Kidney glomerular epithelial cell (primary cell): Measurements from ENCODE around the gene CEP152.

Experiments
- DNase-seq: peaks from one replicate; lab custom pipeline; 2025; lab: John Stamatoyannopoulos, UW

CEP152 gene

GRCh38 chr15:48765022-48765421 is 45.8 kb downstream of the CEP152 start:
- DNase-seq = no peak

DNA sequence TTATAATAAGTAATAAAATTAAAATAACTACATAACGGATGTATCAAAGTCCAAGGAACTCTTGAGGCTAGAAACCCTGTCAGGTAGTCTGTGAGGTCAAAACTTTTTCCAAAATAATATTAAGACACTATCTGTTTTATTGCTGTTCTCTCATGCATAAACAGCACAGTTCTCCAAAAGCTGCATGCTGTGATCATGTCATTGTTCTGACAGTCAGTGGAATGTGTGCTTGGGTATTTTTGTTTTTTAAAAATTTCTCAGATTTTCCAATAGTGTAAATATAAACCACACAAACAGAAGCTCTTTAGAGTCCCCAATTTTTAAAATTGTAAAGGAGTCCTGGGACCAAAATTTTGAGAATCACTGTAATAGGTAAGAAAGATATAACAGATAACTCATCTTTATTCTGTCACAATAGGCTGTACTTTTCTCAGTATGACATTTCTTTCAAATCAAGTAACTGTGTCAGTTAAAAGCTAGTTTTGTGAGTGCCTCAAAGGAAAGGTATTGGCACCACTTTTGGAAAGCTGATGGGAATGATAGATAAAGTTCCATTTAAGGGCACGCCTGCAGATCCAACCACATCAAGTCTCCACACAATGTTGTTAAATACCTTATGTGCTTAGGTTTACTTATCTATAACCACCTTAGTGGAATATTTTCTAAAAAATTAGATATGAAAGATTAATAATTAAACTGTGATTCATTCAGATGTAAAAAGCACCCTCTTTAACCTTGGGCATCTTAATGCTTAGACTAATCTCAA is 49.3 kb downstream of the CEP152 start:
- no peak for DNase-seq

GRCh38 chr15:48759921-48760320 is 50.9 kb downstream of the CEP152 start:
- DNase-seq = no peak

DNA sequence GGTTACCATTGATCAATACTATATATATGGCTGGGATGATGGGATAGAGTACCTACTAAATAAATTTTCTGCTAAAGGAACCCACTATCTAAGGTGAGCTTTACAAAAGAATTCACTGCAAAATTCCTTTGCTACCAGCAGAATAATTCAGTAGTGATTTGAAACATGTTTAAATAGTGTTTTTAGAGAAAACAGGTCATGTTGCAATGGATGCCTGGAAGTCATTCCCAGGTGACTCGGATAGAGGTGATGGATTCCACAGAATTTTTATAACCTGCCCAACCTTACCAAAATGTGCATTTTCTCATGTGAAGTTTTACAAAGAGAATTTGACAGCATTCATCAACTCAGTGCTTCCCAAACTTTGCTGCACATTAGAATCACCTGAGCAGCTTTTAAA is 53.2 kb downstream of the CEP152 start:
- no peak for DNase-seq

DNA sequence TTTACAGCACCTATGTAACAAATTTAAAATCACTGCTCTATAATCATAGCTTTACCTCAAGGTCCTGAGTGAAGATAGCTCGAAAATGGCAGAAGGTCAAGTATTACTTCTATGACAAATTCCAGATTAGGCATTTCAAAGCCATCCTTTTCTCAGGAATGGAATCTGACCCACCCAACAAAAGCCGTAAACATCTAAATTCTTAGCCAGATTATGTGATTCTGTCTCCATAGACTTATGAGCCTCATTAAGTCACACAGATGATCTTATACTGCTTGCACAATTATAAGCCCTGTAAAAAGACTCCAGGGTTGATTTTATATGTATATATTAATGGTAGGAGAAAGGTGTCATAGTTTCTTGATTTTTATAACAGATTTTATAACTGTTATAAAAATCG is 56.9 kb downstream of the CEP152 start:
- no peak for DNase-seq

- DNase-seq = no peak
These were observed 59.3 kb downstream of the CEP152 start for GRCh38 chr15:48751595-48751994.

DNA sequence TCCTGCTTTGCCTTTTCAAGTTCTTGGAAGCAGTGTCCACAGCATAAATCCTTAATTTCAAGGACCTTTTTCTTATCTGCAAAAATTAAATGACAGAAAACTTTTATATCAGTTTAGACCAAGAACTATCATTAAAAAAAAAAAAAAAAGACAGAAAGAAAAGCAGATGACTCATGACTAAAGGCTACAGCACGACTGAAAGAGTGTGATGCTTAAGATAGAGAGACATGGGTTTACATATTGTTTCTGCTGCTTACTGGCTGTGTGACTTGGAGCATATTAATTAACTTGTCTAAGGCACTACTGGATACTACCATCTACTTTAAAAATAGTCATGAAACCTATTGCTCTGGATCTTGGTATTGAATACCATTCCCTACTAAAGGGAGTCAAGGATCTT is 62.3 kb downstream of the CEP152 start:
- DNase-seq = no peak

GRCh38 chr15:48733615-48734014 is 77.3 kb downstream of the CEP152 start:
- DNase-seq = no peak

GRCh38 chr15:48730506-48730905 is 80.4 kb downstream of the CEP152 start:
- no peak for DNase-seq

DNA sequence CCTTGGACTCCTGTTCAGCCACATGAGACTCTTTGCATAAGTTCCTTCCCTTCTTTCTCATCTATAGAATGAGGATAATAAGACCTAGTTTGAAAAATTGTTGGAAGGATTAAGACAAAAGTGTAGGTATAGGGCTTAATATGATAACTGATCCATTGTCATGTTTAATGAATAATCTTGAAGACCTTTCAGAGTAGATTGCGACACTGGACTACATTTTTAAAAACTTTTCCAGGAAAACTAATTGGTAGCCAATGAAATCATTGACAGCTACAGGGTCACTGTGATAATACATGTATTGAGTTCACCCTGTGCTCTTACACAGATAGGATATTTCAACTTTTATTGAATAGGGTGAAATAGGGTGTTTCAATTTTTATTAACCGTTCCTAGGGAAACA is 86.9 kb downstream of the CEP152 start:
- no peak for DNase-seq

DNA sequence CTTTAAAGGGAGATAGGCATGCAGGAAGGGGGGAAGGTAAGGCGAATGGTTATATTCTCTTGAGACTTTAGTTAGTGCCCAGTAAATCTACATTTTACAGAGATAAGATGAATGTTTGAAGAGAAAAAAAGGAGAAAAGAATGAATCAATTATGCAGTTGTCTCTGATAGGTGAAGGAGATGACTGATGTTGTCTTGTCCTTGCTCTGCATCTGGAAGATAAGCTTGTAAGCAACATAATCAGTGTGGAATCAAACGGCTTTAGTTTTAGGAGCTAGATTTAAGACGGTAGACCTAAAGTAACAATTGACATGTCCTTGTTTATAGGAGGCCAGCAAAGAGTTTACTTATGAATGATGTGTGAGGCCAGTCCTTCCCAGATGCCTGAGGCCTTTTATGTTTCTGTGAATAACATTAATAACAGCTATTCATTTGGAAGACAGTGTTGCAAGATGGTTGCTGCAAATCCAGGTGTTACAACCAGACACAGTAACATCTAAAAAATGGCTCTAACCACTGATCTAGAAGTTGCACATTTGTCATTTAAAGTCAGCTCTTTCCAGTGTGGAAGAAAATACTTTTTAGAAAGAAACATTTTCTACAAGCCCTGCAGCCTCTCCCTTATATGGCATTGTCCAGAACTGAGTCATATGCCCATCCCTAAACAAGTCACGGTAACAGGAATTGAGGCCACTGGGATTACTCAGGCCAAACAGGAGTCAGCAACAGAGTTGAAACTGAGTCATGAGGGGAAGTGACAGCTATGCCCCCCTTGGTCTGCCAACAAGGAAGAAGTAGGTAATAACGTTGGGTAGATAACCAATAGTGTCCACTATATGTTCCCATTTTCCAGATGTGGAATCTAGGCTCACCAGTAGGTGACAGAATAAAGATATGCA is 87.9 kb downstream of the CEP152 start:
- peak; percentile 60 for DNase-seq

- no peak for DNase-seq
These were observed 89.6 kb downstream of the CEP152 start for GRCh38 chr15:48721061-48721810.

- no peak for DNase-seq
These were observed 90.2 kb downstream of the CEP152 start for GRCh38 chr15:48720646-48721045.

DNA sequence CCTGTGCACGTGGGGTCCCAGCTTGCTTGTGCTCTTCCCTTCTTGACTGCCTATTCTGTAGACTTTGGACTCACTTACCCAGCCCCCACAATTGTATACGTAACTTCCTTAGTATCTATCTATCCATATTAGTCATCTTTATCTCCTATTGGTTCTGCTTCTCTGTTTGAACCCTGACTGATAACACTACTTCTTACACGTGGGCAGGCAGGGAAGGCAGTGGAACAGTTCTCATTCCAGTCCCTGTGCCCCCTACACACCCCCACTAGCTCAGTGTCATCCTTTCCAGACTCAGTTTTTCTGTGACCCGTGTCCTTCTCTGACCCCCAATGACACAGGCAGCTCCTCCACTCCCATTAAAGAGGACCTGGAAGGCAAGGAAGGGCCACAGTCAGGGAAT is 91.2 kb downstream of the CEP152 start:
- DNase-seq = no peak

DNA sequence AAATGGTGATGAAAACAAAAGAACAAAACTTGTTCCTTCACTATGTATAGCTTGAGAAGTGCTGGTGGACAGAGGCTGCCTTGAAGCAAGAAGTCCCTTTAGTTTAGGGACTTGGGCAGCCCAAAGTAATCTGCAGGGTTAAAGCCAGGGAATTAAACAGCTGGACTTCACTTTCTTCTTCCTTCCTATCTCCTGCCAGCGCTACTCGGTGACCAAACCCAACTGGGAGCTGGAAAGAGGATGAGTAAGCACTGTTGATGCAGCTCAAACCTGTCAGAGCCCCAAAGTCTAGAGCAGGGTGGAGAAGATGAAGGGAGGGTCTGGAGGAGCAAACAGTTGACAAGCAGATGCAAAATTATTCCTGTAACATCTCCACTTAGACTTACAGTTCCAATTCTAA is 92.2 kb downstream of the CEP152 start:
- DNase-seq = no peak

DNA sequence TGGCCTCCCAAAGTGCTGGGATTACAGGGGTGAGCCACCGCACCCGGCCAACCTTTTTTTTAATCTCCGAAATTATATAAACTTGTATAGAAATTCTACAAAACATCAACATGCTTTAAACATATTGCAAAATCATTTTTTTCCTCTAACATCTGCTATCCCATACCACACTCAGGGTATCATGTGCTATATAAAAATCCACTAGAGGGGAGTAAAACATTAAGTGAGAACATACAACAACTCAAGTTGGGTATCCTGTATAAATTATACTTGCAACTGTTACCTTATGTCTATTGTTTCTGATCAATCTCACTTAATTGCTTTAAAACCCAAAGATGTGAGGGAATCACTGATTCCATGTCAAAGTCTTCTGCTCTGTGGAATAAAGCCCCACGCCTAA is 93.4 kb downstream of the CEP152 start:
- DNase-seq = no peak

- DNase-seq = no peak
These were observed 98.3 kb downstream of the CEP152 start for GRCh38 chr15:48712546-48712945.

DNA sequence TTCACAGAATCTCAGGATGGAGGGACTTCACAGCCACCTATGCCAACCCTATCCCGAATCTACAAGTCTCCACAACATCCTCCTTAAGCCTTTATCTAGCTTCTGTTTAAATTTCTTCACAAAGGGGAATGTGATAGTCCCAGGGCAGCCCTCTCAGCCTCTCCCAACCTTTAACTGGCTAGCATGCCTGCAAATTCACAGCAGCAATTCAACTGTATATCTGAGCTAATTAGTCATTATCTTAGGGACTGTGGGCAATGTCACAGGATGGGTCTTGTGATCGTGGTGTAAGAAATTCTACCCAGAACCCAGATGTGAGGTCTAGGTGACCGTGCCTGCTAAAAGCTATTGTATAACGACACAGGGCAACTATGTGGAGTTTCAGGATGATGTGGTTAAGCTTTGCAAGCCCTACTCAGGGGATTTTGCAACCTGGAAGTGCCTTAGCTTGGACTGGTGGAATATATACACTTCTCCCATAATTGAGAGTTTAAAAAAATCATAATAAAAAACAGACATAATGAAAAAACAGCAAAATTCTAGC is 99.8 kb downstream of the CEP152 start:
- DNase-seq = no peak

DNA sequence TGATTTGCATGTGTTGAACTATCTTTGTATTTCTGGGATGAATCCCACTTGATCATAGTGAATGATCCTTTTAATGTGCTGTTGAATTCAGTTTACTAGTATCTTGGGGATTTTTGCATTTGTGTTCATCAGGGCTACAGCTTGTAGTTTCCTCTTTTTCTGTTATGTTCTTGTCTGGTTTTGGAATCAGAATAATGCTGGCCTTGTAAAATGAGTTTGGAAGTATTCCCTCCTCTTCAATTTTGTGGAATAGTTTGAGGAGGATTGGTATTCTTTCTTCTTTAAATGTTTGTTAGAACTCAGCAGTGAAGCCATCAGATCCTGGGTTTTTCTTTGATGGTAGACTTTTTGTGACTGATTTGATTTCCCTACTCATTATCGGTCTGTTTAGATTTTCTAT is 102.2 kb downstream of the CEP152 start:
- DNase-seq = no peak

DNA sequence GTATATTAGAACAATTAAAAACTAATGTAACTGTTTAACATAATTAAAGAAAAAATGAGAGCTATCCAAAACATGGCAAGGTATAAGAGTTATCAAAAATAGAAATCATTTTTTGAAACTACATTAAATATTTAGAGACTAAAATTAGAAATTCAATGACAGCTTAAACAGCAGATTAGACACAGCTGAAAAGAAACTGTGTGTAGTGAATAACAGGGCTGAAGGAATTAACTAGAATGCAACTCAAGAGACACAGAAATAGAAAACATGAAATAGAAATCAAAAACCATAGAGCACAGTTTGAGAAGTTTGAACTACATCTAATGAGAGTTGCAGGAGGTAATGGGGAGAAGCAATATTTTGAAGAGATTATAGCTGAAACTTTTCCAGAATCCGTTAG is 105.5 kb downstream of the CEP152 start:
- DNase-seq = no peak

DNA sequence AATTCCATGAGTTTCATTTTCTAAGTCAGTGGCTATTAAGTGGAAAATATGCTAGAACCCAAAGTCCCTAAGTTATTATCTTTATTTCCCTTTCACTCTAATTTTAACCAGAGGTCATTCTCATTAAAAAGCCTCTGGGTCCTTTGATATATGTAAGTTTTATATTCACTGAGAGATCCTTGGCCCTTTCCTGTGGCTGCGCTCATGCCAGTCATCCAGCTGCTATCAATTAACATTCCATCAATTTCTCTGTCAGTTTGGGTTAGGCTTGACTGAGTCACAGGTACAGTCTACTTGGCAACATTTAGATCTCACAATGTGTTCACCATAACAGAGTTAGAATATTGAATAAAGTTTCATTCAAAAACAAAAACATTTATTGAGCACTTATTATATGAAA is 107.3 kb downstream of the CEP152 start:
- no peak for DNase-seq

- DNase-seq = no peak
These were observed 108.2 kb downstream of the CEP152 start for GRCh38 chr15:48702569-48703236.
